HEK293T (cell line): ENCODE measurements around the gene FLII.

Source experiments
- CTCF ChIA-PET: fragments of 350-600 bp; formaldehyde crosslinking; extraction: SDS; loops from one replicate; lab custom pipeline; 2021; ENCODE audit warnings: antibody characterized with exemption, inconsistent platforms; lab: Yijun Ruan, JAX
- POLR2A ChIA-PET: fragments of 350-600 bp; formaldehyde crosslinking; extraction: SDS; loops from one replicate; lab custom pipeline; 2020; ENCODE audit warnings: antibody characterized with exemption, inconsistent platforms; lab: Yijun Ruan, JAX
- DNase-seq: peaks from one replicate; pipeline ENCODE4 v3.0.0; 2012; ENCODE audit warnings: mixed read lengths; ENCODE audit errors: extremely low spot score
- BHLHE40 ChIP-seq: fragments of 450-650 bp; IDR thresholded peaks from 2 replicates; pipeline ENCODE4 v1.6.1; 2016; ENCODE audit warnings: mild to moderate bottlenecking, moderate library complexity, borderline replicate concordance
- CTBP1 ChIP-seq: fragments of 450-650 bp; IDR thresholded peaks from 2 replicates; pipeline ENCODE4 v1.6.1; 2016; ENCODE audit warnings: borderline replicate concordance
- ELF4 ChIP-seq: fragments of 450-650 bp; IDR thresholded peaks from 2 replicates; pipeline ENCODE4 v1.6.1; 2017; ENCODE audit warnings: antibody characterized with exemption
- FOXA1 ChIP-seq: fragments of 450-650 bp; IDR thresholded peaks from 2 replicates; pipeline ENCODE4 v1.6.1; 2016; ENCODE audit warnings: mild to moderate bottlenecking
- FOXK2 ChIP-seq: fragments of 450-650 bp; IDR thresholded peaks from 2 replicates; pipeline ENCODE4 v1.6.1; 2016; ENCODE audit warnings: mild to moderate bottlenecking
- FOXM1 ChIP-seq: fragments of 450-650 bp; IDR thresholded peaks from 2 replicates; pipeline ENCODE4 v1.6.1; 2017; ENCODE audit warnings: mild to moderate bottlenecking, borderline replicate concordance
- HDGF ChIP-seq: fragments of 450-650 bp; IDR thresholded peaks from 2 replicates; pipeline ENCODE4 v1.6.1; 2017; ENCODE audit warnings: antibody characterized with exemption, borderline replicate concordance
- L3MBTL2 ChIP-seq: fragments of 450-650 bp; conservative IDR thresholded peaks from 2 replicates; pipeline ENCODE4 v1.6.1; 2016; ENCODE audit warnings: mild to moderate bottlenecking
- LEF1 ChIP-seq: fragments of 450-650 bp; IDR thresholded peaks from 2 replicates; pipeline ENCODE4 v1.6.1; 2017; ENCODE audit warnings: mild to moderate bottlenecking, borderline replicate concordance
- NFRKB ChIP-seq: fragments of 450-650 bp; IDR thresholded peaks from 2 replicates; pipeline ENCODE4 v1.6.1; 2016; ENCODE audit warnings: mild to moderate bottlenecking, moderate library complexity
- SP1 ChIP-seq: fragments of 450-650 bp; IDR thresholded peaks from 2 replicates; pipeline ENCODE4 v1.6.1; 2017
- SUZ12 ChIP-seq: fragments of 450-650 bp; IDR thresholded peaks from 2 replicates; pipeline ENCODE4 v1.6.1; 2016; ENCODE audit warnings: mild to moderate bottlenecking
- TARDBP ChIP-seq: fragments of 450-650 bp; IDR thresholded peaks from 2 replicates; pipeline ENCODE4 v1.6.1; 2016
- ZNF384 ChIP-seq: fragments of 450-650 bp; IDR thresholded peaks from 2 replicates; pipeline ENCODE4 v1.6.1; 2016
- TF ChIP-seq, protein P1 (sequence below): fragments of 450-650 bp; IDR thresholded peaks from 2 replicates; pipeline ENCODE4 v1.6.1; 2016

Gene FLII

DNA sequence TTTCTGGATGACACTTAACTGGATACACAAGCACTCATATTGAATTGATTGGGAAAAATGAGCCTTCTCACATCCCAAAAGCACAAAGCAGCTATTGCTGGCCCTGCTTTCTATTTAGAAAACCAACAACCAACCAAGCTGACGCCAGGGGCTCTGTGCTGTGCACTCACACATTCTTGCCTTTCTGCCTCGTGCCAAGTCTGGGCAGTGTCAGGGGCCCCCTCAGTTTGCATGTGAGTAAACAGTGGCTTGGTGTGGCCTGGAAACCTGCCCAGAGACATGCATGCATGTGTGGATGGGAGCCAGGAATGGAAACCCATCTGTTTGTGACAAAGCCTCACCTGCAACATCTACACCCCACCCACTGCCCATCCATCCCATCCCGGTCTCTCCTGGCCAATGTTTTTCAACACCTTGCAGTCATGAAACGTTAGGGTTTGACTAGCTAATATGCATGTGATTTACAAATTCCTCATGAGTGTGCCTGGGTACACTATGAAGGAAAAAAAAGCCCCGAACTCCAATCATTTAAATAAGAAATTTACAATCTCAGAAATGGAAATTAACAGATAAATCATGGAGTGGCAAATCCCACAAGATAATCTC lies 22.3 kb upstream of the FLII start:
- POLR2A ChIA-PET = interaction anchor here (2.0 kb wide), 1 partner anchor 13 kb away, joined by 6 read pairs; no protein-coding TSS in a partner anchor
- CTCF ChIA-PET = no interaction called here
- DNase-seq = no peak
- TF ChIP-seq ELF4 (no peak), NFRKB (no peak), SUZ12 (no peak), FOXM1 (no peak), LEF1 (no peak), FOXK2 (no peak), TARDBP (no peak), ZNF384 (no peak)
- TF ChIP-seq, protein P1, sequence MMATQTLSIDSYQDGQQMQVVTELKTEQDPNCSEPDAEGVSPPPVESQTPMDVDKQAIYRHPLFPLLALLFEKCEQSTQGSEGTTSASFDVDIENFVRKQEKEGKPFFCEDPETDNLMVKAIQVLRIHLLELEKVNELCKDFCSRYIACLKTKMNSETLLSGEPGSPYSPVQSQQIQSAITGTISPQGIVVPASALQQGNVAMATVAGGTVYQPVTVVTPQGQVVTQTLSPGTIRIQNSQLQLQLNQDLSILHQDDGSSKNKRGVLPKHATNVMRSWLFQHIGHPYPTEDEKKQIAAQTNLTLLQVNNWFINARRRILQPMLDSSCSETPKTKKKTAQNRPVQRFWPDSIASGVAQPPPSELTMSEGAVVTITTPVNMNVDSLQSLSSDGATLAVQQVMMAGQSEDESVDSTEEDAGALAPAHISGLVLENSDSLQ = no peak

DNA sequence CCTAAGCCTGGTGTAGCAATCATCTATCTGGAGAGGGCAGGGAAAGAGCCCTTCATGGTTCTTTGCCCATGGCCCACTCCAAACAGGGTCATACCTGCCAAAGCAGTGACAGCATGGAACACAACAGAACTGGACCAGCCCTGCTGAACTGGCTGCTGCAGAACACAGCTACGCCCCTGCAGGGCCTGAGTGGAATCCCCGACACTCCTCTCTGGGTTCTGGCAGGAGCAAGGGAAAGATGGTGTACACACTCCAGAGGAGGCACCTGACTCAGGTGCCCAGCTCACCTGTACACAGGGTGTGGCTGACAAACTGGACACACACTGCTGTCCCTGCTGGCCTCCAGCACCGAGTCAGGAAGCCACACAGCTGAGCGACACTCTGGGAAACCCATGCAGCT lies 21.7 kb upstream of the FLII start:
- TF ChIP-seq TARDBP (no peak), SP1 (no peak), HDGF (no peak), ELF4 (no peak), CTBP1 (no peak), SUZ12 (no peak), LEF1 (no peak)
- TF ChIP-seq, protein P1 = no peak
- ChIA-PET POLR2A (interaction anchor here (2.0 kb wide), 1 partner anchor 12 kb away, joined by 6 read pairs; no protein-coding TSS in a partner anchor), CTCF (no interaction called here)
- DNase-seq = no peak

DNA sequence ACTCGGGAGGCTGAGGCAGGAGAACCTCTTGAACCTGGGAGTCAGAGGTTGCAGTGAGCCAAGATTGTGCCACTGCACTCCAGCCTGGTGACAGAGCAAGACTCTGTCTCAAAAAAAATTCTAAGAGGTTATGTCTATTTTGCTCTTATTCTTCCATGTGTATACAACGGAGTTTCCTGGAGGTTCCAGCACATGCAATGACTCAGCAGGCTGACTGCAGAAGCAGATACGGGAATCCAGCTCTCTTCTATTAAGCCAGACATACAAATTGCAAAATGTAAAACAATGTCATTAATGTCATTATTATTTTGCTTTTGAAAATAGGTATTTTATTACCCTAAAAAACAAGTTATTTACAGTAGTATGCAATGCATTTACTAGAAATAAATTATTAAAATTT lies 20.3 kb upstream of the FLII start:
- no peak for DNase-seq
- ChIA-PET POLR2A (interaction anchor here (1.2 kb wide), 1 partner anchor 17 kb away, joined by 3 read pairs; no protein-coding TSS in a partner anchor), CTCF (no interaction called here)
- TF ChIP-seq CTBP1 (no peak), TARDBP (no peak), FOXA1 (no peak), L3MBTL2 (no peak), FOXM1 (no peak)

DNA sequence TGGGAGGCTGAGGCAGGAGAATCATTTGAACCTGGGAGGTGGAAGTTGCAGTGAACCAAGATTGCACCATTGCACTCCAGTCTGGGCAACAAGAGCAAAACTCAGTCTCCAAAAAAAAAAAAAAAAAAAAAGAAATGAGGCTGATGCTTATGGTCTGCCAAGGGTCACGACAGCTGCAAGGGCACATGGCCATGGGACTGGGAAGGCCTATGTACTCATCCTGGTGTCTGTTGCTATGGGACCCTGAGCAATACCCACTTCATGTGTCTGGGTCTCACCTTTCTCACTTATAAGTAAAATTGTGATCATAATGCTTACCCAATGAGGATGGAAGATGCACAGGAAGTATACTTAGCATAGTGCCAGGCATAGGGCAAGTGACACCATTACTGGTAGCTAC lies 18.5 kb upstream of the FLII start:
- TF ChIP-seq LEF1 (no peak), ZNF384 (no peak), BHLHE40 (no peak), FOXA1 (no peak), ELF4 (no peak), NFRKB (no peak), FOXK2 (no peak), FOXM1 (no peak), CTBP1 (no peak), TARDBP (no peak), SUZ12 (no peak), HDGF (no peak), L3MBTL2 (no peak), SP1 (no peak)
- TF ChIP-seq, protein P1 = no peak
- no peak for DNase-seq
- ChIA-PET CTCF (no interaction called here), POLR2A (interaction anchor here (1.1 kb wide), 1 partner anchor 13 kb away, joined by 3 read pairs; no protein-coding TSS in a partner anchor)

DNA sequence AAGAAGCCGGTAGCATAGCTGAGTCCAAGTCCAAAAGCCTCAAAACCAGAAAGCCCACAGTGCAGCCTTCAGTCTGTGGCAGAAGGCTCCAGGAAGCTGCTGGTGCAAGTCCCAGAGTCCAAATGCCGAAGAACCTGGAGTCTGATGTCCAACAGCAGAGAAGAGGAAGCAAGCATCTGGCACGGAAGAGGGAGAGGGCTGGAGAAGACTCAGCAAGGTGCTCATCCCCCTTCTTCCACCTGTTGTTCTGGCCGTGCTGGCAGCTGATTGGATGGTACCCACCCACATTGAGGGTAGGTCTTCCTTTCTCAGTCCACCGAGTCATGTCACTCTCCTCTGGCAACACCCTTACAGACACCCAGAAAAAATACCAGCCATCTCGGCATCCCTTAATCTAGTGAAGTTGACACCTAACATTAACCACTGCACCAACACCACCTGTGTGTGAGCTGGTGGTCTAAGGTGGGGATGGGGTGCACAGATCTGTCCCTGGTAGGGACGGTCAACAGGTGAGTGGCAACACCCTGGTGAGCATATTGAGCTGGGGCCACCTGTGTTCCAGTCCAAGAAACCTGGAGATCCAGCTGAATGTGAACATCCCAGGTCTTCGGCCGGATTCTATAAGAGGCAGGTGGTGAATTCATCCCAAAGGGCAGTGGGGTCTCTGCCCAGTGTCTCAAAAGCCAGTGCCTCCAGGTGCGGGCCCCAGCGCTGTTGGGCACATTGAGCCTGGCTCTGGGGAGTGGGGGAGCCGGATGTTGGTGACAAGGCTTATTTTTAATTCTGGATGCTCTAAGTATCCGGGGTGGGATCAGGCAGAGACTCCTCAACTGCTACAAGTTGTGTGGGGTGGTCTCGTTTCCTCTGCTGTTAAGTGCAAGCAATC lies 11.8 kb upstream of the FLII start:
- no peak for DNase-seq
- TF ChIP-seq NFRKB (no peak), BHLHE40 (no peak), FOXA1 (no peak), LEF1 (no peak), L3MBTL2 (no peak), FOXM1 (no peak)
- TF ChIP-seq, protein P1 = no peak
- ChIA-PET CTCF (no interaction called here), POLR2A (interaction anchor here (0.9 kb wide), 1 partner anchor 11 kb away, joined by 3 read pairs; the partner anchor contains the start of gene FLII)
